HG02588 (cell line): ENCODE data around the gene IMMP2L.

Experiments used
- ATAC-seq: cut with Tn5 transposase; IDR thresholded peaks from one replicate; pipeline ENCODE4 v1.9.1; 2021; ENCODE audit warnings: mild to moderate bottlenecking, moderate library complexity; ENCODE audit not compliant: unreplicated experiment

Gene IMMP2L

DNA sequence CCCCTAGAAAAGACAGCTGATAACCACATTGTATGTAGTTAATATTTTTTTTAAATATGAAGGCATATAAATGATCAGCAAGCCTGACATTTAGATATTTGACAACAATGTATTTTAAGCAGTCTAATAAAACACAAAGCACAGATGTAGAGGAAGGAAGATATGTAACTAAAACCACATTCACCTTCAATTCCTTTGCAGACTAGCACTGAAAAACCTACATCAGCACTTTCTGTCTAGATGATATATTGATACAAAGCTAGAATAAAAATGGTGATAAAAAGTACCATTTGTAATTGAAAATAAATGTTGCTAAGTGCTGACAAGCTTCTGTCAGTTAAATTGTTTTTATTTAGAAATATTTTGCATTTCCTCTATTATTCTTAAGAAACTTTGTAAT, 153.6 kb downstream of the IMMP2L start:
- ATAC-seq = no peak

DNA sequence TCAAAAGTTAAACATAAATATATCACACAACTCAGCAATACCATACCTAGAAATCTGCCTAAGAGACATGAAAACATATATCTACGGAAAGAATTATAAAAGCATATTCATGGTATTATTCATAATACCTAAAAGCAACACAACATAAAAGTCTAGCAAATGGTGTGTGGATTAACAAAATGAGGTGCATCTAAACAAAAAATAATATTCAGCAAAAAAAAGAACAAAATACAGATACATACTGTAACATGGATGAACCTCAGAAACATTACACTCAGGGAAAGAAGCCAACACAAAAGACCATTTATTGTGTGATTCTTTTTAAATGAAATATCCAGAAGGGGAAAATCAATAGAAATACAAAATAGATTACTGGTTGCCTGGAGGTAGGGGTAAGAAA, 155.0 kb downstream of the IMMP2L start:
- no peak for ATAC-seq

DNA sequence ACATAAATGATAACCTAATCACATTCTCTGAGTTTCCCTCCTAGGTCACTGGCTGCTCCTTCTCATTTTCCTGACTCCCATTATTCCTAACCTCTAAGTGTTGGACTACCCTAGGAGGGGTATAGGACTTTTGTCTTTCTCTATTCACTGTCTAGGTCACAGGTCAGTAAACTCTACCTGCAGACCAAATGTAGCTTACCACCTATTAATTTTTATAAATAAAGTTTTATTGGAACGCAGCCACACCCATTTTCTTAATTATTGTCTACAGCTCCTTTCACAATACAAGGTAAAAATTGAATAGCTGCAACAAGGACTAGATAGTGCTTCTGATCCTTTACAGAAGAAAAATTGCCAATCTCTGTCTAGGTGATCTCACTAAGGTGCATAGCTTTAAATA, 156.7 kb downstream of the IMMP2L start:
- ATAC-seq = no peak

DNA sequence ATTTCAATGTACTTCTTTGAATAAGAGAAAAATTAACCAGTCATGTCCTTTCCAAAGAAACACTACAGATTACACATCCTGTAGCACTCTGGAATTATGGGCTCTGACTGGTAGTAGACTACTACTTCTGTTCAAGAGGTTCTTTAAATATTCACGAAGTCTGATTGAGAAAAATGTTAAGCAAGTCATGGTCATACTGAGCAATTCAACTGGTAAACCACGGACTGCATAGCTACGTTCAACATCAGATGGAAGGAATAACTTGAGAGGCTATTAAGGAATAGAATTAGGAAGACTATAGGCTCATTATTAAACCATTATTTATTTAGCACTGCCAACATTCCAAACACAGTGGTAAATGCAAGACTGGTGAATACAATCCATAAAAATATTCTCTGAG, 160.8 kb downstream of the IMMP2L start:
- no peak for ATAC-seq

DNA sequence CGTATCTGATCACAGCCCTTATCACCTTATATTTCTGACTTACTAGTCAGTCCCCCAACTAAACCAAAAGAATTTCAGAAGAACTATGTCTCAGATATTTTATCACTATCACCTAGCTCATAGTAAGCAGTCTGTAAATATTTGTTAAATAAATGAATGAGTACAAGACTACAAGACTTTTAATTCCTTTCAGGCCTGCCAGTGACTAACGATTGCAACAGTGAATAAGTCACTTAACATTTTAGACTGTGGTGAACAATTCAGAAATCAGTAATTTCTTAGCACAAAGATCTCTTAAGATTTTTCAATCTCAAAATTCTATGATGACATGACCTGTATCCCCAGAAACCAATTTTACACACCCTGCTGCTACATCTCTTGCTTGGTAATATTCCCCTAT, 162.2 kb downstream of the IMMP2L start:
- no peak for ATAC-seq

- no peak for ATAC-seq
Observed at GRCh38 chr7:111394891-111395290, 167.4 kb downstream of the IMMP2L start.

DNA sequence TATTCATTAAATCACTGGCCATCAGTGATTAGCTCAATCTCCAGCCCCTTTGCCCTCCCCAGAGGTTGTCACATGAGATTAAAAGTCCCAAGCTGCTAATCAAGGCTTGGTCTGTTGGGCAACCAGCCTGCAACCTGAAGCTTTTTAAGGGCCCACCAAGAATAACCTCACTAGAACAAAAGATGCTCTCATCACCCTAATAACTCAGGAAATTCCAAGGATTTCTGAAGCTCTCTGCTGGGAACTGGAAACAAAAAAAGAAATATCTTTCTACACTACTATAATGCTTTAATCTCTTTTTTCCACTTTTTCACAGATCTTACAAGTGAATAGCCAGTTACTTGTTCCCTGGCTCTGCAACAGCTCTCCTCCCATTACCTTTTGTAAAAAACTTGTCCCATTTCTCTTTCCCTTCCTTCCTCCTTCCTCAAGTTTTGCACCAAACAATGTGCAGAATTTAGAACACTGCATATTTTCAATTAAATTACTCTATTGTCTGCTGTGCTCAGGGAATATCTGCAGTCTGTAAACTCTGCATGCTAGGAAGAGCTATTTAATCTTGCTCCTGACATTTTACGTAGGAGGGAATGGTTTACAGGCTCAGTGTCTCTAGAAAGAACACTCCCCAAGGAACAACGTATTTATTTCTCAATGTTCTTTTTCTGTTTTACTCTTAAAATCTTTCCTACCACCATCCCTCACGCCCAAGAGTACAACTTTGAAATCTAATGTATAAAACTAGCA, 169.1 kb downstream of the IMMP2L start:
- no peak for ATAC-seq

DNA sequence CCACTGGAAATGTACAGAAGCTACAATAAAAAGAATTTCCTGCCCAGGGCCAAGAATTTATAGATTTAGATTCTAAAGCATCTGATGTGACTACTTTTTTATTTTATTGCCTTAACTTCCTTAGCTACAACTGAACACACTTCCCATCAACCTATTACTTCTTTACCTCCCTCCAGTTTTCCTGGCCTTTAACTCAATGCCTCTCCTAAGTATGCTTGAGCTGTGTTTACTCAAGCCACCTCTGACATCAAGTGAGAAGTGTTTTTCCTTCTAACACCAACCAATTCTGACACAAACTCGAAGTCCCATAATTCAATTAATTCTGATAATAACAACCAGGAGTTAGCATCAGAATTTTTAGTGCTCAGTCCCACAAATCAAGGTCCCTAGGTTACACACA, 170.0 kb downstream of the IMMP2L start:
- no peak for ATAC-seq

GRCh38 chr7:111390000-111390399, 172.3 kb downstream of the IMMP2L start:
- no peak for ATAC-seq

- ATAC-seq = peak; percentile 81
Observed at GRCh38 chr7:111388912-111389311, 173.4 kb downstream of the IMMP2L start.

DNA sequence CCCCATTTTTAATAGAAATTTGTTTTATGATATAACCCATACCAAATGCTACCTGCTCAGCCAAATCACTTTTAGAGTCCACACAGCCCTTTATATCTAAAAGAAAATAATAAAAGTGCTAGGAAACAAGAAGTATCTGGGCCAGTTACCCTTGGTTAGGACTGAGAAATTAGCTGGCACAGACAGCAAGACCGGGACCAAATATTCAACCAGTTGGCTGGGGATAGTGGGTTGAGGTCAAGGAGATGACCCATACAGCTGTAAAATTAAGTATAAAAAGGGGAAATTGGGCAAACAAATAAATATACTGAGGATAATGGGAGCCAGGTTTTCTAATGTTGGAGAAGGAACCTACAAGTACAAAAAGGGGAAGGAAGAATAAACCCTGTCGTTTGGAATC, 174.3 kb downstream of the IMMP2L start:
- no peak for ATAC-seq

DNA sequence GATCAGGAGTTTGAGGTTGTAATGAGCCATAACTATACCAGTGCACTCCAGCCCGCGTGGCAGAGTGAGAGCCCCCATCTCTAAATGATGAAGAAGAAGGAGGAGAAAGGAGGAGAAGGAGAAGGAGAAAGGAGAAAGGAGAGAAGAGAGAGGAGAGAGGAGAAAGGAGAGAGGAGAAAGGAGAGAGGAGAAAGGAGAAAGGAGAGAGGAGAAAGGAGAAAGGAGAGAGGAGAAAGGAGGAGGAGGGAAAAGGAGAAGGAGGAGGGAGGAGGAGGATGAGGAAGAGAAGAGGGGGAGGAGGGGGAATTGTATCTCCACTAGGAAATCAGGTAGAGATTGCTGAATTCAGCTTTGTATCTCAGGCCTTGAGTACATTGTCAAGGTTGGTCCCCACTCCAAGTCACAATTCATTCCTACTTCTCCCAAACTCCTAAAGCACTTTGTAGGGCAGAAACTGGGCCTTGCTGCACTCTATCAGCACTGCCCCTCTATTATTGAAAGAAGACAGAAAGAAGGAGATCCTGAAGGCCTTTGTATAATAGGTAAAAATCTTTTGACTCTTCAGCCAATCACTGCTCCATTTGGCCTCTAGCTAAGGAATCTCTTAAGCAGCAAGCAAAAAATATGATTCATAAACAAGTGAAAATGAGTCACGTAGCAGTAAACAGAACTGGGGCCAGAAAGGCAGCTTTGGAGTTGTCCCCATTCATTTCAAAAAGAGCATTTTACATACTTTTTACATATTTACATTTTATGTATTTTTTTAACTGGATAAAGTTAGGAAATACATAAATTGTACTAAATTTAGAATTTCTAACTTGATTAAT, 178.0 kb downstream of the IMMP2L start:
- no peak for ATAC-seq

DNA sequence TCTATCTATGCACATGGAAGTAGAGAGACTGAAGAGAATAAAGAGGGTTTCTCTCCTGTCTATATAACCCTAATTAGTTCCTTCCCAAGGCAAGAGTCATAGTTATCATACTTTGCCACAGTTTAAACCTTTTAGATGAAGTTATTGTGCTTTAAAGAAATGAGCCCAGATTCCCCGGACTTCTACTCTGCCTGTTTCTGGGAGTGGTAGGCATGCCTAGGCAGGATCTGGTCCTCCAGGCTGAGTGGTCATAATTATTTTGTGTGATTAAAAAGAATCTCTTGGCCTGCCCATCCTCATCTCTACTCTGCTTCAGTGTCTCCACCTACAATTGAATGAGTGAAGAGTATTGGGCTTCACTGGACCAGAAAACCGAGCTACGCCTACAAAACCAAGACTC, 179.2 kb downstream of the IMMP2L start:
- ATAC-seq = no peak

DNA sequence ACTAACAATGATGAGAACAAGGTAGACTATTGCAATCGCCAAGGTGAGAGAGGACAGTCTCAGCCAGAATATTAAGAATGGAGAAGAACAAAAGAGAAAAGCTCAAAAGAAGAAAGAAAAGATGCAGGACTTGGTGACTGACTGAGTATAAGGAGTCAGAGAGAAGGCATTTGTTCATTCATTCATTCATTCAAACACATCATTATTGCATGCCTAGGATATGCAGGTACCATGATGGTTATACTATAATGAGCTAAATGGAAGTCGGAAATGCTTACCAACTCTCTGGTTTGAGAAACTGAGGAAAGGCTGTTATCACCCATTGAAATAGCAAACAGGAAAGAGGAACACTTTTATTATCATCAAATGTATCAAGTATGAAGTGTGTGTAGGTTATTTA, 180.7 kb downstream of the IMMP2L start:
- ATAC-seq = no peak

DNA sequence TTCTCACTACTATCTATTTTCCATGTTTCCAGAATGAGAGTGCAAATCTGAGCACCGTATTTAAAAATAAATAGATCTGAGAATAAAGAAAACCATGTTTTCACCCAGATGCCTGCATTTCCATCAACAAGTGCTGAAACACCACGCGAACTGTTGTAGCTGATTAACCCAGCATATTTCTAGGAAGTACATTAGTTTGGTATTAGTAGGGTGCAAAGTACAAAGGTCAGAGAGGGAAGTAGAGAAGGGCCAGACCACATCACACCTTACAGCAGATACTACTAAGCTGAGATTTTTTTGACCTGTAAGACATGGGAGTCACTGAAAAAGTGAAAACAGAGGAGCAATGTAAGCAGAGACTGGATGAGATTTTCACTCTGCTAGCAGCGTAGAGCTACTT, 181.3 kb downstream of the IMMP2L start:
- ATAC-seq = peak; percentile 54

GRCh38 chr7:111374027-111374426, 188.3 kb downstream of the IMMP2L start:
- no peak for ATAC-seq

DNA sequence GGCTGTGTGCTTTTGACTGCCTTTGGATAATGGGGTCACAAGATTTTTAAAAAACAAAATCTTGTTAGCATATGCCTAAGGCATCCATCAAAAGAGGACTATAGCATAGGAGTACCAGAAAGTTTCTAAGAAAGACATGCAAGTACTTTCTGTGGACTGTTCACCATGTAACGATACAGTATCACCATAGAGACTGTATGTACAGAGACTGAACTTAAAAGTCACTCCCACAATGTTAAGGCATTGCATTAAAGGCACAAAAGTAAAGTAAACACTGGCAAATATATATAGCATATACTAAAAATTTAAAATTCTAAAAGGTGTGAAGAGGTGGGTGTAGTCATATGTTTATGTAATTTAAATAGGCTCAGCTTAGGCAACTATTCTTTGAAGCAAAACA, 190.9 kb downstream of the IMMP2L start:
- no peak for ATAC-seq

DNA sequence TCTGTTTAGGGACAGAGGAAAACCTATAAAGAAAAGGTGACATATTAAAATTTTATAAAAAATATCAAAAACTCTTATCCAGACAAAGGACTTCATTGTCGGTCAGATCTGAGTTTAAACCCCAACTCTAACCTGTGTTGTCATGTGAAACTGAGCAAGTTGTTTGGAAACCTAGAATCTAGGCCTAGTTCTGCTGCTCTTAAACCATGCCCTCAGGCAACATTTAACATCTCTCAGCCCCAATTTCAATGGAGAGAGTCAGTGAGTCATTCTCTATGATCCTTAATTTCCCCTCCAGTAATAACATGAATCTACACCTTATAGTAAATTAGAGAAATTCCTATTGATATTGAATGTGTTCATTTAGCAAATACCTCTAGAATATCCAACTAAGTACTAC, 192.3 kb downstream of the IMMP2L start:
- no peak for ATAC-seq

DNA sequence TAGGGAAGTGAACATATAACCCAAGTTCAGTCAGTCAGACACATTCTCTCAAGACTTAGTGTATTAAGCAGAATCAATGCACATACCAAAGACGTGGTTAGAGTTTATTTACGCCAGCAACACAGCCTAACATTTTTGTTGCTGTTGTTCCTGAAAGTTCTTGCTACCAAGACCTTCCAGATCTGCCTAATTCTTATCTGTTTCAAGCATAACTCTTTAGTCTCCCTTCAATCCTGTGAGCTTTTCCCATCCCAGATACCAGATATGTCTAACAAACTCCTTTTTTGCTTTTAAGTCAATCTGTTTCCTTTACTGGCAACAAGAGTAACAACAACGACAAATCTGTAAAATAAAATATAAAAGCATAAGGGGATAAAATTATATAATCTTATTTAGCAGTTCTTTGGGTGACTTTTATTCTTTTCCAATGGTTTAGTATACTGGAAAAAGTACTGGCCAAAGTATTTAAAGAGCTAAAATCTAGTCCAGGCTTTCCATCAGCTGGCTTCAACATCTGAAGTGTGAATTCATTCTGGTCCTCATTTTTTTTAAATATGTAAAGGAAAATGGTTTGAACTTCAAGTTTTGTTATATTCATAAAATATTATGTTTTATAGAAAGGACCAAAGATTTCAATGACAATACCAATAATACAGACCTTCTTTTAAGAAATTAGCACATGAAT, 193.8 kb downstream of the IMMP2L start:
- ATAC-seq = no peak

DNA sequence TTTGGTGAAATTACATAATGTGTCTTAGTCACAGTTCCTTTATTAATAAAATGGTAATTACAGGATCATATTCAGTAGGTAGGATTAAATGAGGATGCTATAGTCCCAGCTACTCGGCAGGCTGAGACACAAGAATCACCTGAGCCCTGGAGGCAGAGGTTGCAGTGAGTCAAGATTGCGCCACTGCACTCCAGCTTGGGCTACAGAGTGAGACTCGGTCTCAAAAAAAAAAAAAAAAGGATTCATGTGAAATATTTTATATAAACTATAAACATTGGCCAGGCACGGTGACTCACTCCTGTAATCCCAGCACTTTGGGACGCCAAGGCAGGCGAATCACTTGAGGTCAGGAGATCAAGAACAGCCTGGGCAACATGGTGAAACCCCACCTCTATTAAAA, 197.9 kb downstream of the IMMP2L start:
- no peak for ATAC-seq

DNA sequence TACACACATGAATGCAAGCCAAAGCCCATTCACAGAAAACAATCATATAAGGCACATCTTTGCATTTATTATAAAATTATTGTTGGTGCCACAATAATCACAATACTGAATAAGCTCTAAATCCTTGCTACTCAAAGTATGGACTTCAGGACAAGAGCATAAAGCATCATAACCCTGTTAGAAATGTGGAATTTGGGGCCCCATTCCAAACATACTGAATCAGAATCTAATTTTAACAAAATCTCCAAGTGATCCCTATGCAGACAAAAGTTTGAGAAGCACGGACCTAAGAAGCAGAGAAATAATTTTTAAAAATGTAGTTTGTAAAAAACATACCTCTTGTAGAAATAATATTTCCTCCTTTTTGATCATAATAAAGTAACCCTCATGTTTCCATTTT, 199.2 kb downstream of the IMMP2L start:
- no peak for ATAC-seq

- no peak for ATAC-seq
Observed at GRCh38 chr7:111362506-111363054, 199.7 kb downstream of the IMMP2L start.
